K562 (cell line): ENCODE measurements around the gene GTF2A1. TPM values are rescaled to one million over a fixed set of nuclear protein-coding genes. Genes with fewer than 3 reads are reported as not detected.

Source experiments
- ATAC-seq: fragments of 200-7000 bp; cut with Tn5 transposase; 3 replicates; pipeline ENCODE4 v1.9.1; 2020; ENCODE audit warnings: moderate library complexity
- BruUV-seq: library from RNA; stranded (reverse); fragments of 400-500 nt; replicated peaks from 2 replicates; lab custom pipeline; 2021; lab: Mats Ljungman, UMichigan
- CTCF ChIA-PET: fragments of 300-600 bp; formaldehyde crosslinking; extraction: SDS; loops from one replicate; lab custom pipeline; 2021; ENCODE audit warnings: low intra/inter-chr PET ratio; lab: Yijun Ruan, JAX
- POLR2A ChIA-PET: fragments of 300-600, 350-650 bp; sonication (Branson Sonifier 250); formaldehyde crosslinking; extraction: SDS; loops from one replicate; lab custom pipeline; 2021; ENCODE audit warnings: antibody characterized with exemption, inconsistent platforms; lab: Yijun Ruan, JAX
- DNase-seq, 4 experiments: peaks; one replicate each; pipeline versions ENCODE4 v3.0.0 to v3.0.0-alpha.2; 2011 to 2018; ENCODE audit warnings: low spot score in 3 of 4, mixed read lengths in 3 of 4; ENCODE audit errors: extremely low read depth in 1 of 4
- FAIRE-seq: peaks from 2 replicates; lab custom pipeline; 2011; peaks lifted over from hg19 to GRCh38; lab: Jason Lieb, UNC
- H2AFZ ChIP-seq: 2 replicates; pipeline ENCODE4 v1.6.0; 2011; ENCODE audit warnings: low read depth, low read length, control low read depth, inconsistent platforms
- H3K27ac ChIP-seq: fragments of 200-600 bp; 3 replicates; pipeline ENCODE4 v1.8.0; 2011; ENCODE audit warnings: low read depth, mild to moderate bottlenecking, control low read depth, inconsistent platforms, low read length, moderate library complexity, mixed read lengths; ENCODE audit errors: extremely low read depth
- H3K27me3 ChIP-seq, 2 experiments: fragments of 300-600 bp in 1 of 2; 2 replicates in 1 of 2; 3 replicates in 1 of 2; pipeline versions ENCODE4 v1.6.0 to v1.8.0; 2011; ENCODE audit warnings: inconsistent platforms in 2 of 2, low read length in 2 of 2, mild to moderate bottlenecking in 1 of 2, mixed read lengths in 1 of 2, moderate library complexity in 1 of 2; ENCODE audit not compliant: control insufficient read depth in 2 of 2, insufficient read depth in 2 of 2
- H3K36me3 ChIP-seq: fragments of 300-600 bp; 3 replicates; pipeline ENCODE4 v1.8.0; 2011; ENCODE audit warnings: mild to moderate bottlenecking, low read length, inconsistent platforms; ENCODE audit not compliant: control insufficient read depth, insufficient read depth
- H3K4me1 ChIP-seq, 2 experiments: fragments of 200-600 bp in 1 of 2; replicated peaks in 1 of 2; 2 replicates in 1 of 2; 3 replicates in 1 of 2; pipeline versions ENCODE4 v1.5.1 to v1.8.0; 2011; ENCODE audit warnings: inconsistent platforms in 2 of 2, low read length in 2 of 2, mild to moderate bottlenecking in 1 of 2, mixed read lengths in 1 of 2, moderate library complexity in 1 of 2; ENCODE audit not compliant: control insufficient read depth in 2 of 2, insufficient read depth in 2 of 2
- H3K4me2 ChIP-seq: 2 replicates; pipeline ENCODE4 v1.6.1; 2011; ENCODE audit warnings: low read length, control low read depth, inconsistent platforms, mixed read lengths; ENCODE audit not compliant: insufficient read depth
- H3K4me3 ChIP-seq: fragments of 200-600 bp; sonication (generic), shearing (Covaris generic); 2 replicates; pipeline ENCODE4 v1.5.1; 2016; ENCODE audit warnings: control low read depth, inconsistent platforms
- H3K79me2 ChIP-seq: fragments of 200-600 bp; 3 replicates; pipeline ENCODE4 v1.8.0; 2011; ENCODE audit warnings: low read length, inconsistent platforms; ENCODE audit not compliant: control insufficient read depth, insufficient read depth
- H3K9ac ChIP-seq, 2 experiments: 2 replicates each; pipeline versions ENCODE4 v1.6.0 to v1.6.1; 2011; ENCODE audit warnings: low read depth in 2 of 2, low read length in 2 of 2, control low read depth in 1 of 2, inconsistent platforms in 1 of 2, mild to moderate bottlenecking in 1 of 2, mixed read lengths in 1 of 2; ENCODE audit not compliant: insufficient read depth in 1 of 2
- H3K9me1 ChIP-seq: one replicate; pipeline ENCODE4 v1.6.0; 2011; ENCODE audit warnings: inconsistent platforms, mild to moderate bottlenecking, low read length, moderate library complexity; ENCODE audit not compliant: control insufficient read depth, insufficient read depth
- H3K9me3 ChIP-seq: replicated peaks from 2 replicates; pipeline ENCODE4 v1.5.1; 2011; ENCODE audit warnings: low read depth, low read length, inconsistent platforms; ENCODE audit not compliant: control insufficient read depth, insufficient read depth
- H4K20me1 ChIP-seq: replicated peaks from 2 replicates; pipeline ENCODE4 v1.6.1; 2011; ENCODE audit warnings: low read length, inconsistent platforms, mixed read lengths; ENCODE audit not compliant: control insufficient read depth, insufficient read depth
- CC2D1A ChIP-seq: fragments of 450-650 bp; IDR thresholded peaks from 2 replicates; pipeline ENCODE4 v1.6.1; 2017; ENCODE audit warnings: mild to moderate bottlenecking
- CEBPG ChIP-seq, 3 experiments: fragments of 200-800 bp in 1 of 3; sonication (Bioruptor generic) in 1 of 3; sonication (generic) in 1 of 3; formaldehyde crosslinking in 1 of 3; IDR thresholded peaks in 2 of 3; conservative IDR thresholded peaks in 1 of 3; 2 replicates each; pipeline versions ENCODE4 v1.6.1 to v1.8.0; 2016 to 2022; ENCODE audit warnings: missing compliant biosample characterization in 2 of 3, missing genetic modification characterization in 2 of 3, mild to moderate bottlenecking in 1 of 3, missing genetic modification reagents in 1 of 3
- MBD2 ChIP-seq: sonication (generic); IDR thresholded peaks from 2 replicates; pipeline ENCODE4 v1.6.1; 2016; ENCODE audit warnings: low read depth, borderline replicate concordance
- RBM17 ChIP-seq: fragments of 200-400 bp; formaldehyde crosslinking; IDR thresholded peaks from 2 replicates; pipeline ENCODE4 v1.6.1; 2017; ENCODE audit warnings: low read depth, mild to moderate bottlenecking, low read length, borderline replicate concordance
- SUPT5H ChIP-seq: fragments of 450-650 bp; IDR thresholded peaks from 2 replicates; pipeline ENCODE4 v1.6.1; 2016
- TBL1XR1 ChIP-seq, 2 experiments: IDR thresholded peaks; 2 replicates each; pipeline ENCODE4 v1.6.1; 2012; ENCODE audit warnings: improper control_type of control experiment in 2 of 2, low read length in 2 of 2, mild to moderate bottlenecking in 1 of 2
- ZC3H11A ChIP-seq: IDR thresholded peaks from 2 replicates; pipeline ENCODE4 v1.6.1; 2012; ENCODE audit warnings: low read depth, low read length, improper control_type of control experiment
- ZNF143 ChIP-seq: sonication (generic); formaldehyde crosslinking; IDR thresholded peaks from 2 replicates; pipeline ENCODE4 v1.9.0; 2022; ENCODE audit warnings: mild to moderate bottlenecking, missing genetic modification reagents
- ZNF253 ChIP-seq: fragments of 250-450 bp; sonication (Bioruptor Pico); conservative IDR thresholded peaks from 2 replicates; pipeline ENCODE4 v1.6.1; 2021; ENCODE audit warnings: mild to moderate bottlenecking
- WGBS: fragments of 100-300 bp; shearing (Covaris generic); methylation state at CpG from one replicate; pipeline ENCODE4 v1.1.6; 2016; ENCODE audit warnings: low coverage, mixed read lengths; ENCODE audit not compliant: insufficient coverage; ENCODE audit errors: missing lambda C conversion rate; 5-methylcytosine and 5-hydroxymethylcytosine counted together
- in situ Hi-C: fragments of 300-500 bp; cut with MboI; formaldehyde crosslinking; loops from 4 replicates; pipeline ENCODE4 v1.15.0; 2018; ENCODE audit warnings: inconsistent platforms, mixed read lengths
- intact Hi-C: fragments of 100-400 bp; cut with micrococcal nuclease; formaldehyde crosslinking; loops from 2 replicates; pipeline ENCODE4 v1.14.2; 2022
- polyA plus RNA-seq, 8 experiments: library from polyadenylated mRNA; depleted of rRNA in 4 of 8; stranded (reverse) in 5 of 8; unstranded in 3 of 8; fragments of >200 nt; fragmentation: Nextera tagmentation in 2 of 8; fragmentation: Illumina TruSeq in 1 of 8; extraction: Ambion mirVana in 2 of 8; extraction: Trizol in 1 of 8; gene quantifications; 2 replicates each; pipeline versions ENCODE4 v1.2.1 to v1.2.3, GENCODE V29; 2011 to 2014; ENCODE audit warnings: inconsistent platforms in 1 of 8, missing spikeins in 1 of 8
- total RNA-seq, 7 experiments: library from RNA; depleted of rRNA in 6 of 7; stranded (reverse); fragments of >200 nt in 6 of 7; fragmentation: Illumina TruSeq in 2 of 7; extraction: Trizol in 2 of 7; gene quantifications; 2 replicates each; pipeline versions ENCODE4 v1.2.1 to v1.2.3, GENCODE V29; 2011 to 2021; ENCODE audit warnings: low replicate concordance in 1 of 7
- TF ChIP-seq, protein P1 (sequence below): fragments of 450-650 bp; IDR thresholded peaks from 2 replicates; pipeline ENCODE4 v1.6.1; 2016; ENCODE audit warnings: antibody characterized with exemption
- TF ChIP-seq, protein P2 (sequence below): fragments of 250-450 bp; sonication (Bioruptor Pico); IDR thresholded peaks from 2 replicates; pipeline ENCODE4 v1.8.0; 2021; ENCODE audit warnings: moderate library complexity, mild to moderate bottlenecking, inconsistent platforms
- TF ChIP-seq, protein P3 (sequence below): fragments of 200-800 bp; sonication (Bioruptor generic); IDR thresholded peaks from 2 replicates; pipeline ENCODE4 v1.6.1; 2017; ENCODE audit warnings: missing genetic modification characterization, missing compliant biosample characterization

GTF2A1 gene
- total and polyA plus RNA-seq, 9 of the 15 experiments (the other 6 are each of a cell fraction or from before 2014, with no cell fraction given): 3.4 to 22.8 (median 14.7) TPM

DNA sequence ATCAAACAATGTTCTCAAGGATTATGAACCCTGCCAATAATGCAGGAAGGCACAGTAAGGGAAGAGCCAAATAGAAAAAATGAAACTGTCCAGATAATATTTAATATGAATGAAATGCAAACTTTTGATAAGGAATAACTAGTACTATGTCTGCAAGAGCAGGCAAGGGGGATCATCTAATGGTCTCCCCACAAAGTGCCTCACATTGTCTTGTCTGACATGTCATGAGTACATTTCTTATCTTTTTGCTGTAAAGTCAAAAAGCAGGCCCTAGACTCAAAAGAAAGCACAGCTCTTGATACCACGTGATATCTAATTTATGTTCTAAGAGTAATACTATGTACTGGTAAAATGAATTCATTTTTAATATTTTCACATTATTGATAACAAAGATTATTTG, 43.9 kb upstream of the GTF2A1 start (continued):
- no peak for TF ChIP-seq CC2D1A

DNA sequence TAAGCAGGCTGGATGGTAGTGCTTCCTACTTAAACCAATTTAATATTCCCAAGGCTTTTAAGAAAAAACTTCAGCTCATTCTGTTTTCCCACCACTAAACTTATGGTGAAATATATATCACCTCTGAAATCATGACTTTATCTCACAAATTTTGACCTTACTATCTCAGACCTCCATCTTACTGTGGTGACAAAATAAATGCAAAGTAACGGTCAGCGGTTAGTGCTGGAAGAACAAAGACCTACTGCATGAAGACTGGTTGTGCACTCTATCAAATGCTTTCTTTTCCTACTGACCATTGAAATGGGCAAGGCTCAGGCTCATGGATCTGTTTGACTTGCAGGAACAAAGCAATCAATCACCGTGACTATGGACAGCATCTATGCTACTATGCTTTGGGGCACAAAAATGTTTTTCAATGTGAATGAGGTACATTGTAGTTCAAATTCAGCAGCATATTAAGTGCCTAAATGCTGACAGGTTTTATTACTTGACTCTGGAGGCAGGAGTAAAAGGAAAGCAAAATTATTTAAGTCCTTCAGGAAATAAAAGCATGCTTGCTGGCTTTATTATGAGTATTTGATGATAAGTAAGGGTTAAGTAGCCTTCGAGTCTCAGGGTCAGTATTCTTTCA, 43.1 kb upstream of the GTF2A1 start:
- Histone ChIP-seq H2AFZ (no peak overlapping the region), H3K9ac (no peak overlapping the region), H3K36me3 (peaks cover 75% of the 10 kb centered on the region), H3K27ac (no peak overlapping the region), H3K9me3 (no peaks in the 10 kb centered on the region), H3K4me3 (no peak overlapping the region), H3K79me2 (no peaks in the 10 kb centered on the region), H3K4me1 (peaks cover 0 to 16% of the 10 kb centered on the region in 2 experiments; a peak in 2 of 5 replicates), H3K9me1 (no peaks in the 10 kb centered on the region), H3K4me2 (no peak overlapping the region), H4K20me1 (no peaks in the 10 kb centered on the region), H3K27me3 (no peaks in the 10 kb centered on the region)
- DNase-seq (no peak), ATAC-seq (no peak), FAIRE-seq (no peak)
- CTCF ChIA-PET: no interaction called here
- POLR2A ChIA-PET: no interaction called here
- in situ Hi-C loops (no loop called here), intact Hi-C loops (loop anchor here (10.0 kb wide), 1 partner anchor 309 kb away; the partner anchor contains the start of gene TSHR)
- no TSS peak for BruUV-seq
- 86% methylated on average over 4 of the region's 4 CpGs for WGBS
- TF ChIP-seq ZNF253 (no peak), TBL1XR1 (IDR thresholded peaks at IDR 0.05; ENCODE audit: low read length in 2 of 2) (no peak), RBM17 (no peak), SUPT5H (no peak), ZC3H11A (no peak), CEBPG (CRISPR knock-in tag; IDR thresholded peaks at IDR 0.05) (no peak), CEBPG (tag; conservative IDR thresholded peaks at IDR 0.05 in 1 of 2, IDR thresholded peaks at IDR 0.05 in 1 of 2) (no peak), ZNF143 (no peak), MBD2 (no peak)
- TF ChIP-seq, protein P1, sequence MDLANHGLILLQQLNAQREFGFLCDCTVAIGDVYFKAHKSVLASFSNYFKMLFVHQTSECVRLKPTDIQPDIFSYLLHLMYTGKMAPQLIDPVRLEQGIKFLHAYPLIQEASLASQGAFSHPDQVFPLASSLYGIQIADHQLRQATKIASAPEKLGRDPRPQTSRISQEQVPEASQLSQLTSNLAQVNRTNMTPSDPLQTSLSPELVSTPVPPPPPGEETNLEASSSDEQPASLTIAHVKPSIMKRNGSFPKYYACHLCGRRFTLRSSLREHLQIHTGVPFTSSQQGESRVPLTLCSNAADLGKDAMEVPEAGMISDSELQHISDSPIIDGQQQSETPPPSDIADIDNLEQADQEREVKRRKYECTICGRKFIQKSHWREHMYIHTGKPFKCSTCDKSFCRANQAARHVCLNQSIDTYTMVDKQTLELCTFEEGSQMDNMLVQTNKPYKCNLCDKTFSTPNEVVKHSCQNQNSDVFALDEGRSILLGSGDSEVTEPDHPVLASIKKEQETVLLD: no peak
- TF ChIP-seq, protein P2, sequence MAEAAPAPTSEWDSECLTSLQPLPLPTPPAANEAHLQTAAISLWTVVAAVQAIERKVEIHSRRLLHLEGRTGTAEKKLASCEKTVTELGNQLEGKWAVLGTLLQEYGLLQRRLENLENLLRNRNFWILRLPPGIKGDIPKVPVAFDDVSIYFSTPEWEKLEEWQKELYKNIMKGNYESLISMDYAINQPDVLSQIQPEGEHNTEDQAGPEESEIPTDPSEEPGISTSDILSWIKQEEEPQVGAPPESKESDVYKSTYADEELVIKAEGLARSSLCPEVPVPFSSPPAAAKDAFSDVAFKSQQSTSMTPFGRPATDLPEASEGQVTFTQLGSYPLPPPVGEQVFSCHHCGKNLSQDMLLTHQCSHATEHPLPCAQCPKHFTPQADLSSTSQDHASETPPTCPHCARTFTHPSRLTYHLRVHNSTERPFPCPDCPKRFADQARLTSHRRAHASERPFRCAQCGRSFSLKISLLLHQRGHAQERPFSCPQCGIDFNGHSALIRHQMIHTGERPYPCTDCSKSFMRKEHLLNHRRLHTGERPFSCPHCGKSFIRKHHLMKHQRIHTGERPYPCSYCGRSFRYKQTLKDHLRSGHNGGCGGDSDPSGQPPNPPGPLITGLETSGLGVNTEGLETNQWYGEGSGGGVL (CRISPR knock-in tag): no peak
- TF ChIP-seq, protein P3, sequence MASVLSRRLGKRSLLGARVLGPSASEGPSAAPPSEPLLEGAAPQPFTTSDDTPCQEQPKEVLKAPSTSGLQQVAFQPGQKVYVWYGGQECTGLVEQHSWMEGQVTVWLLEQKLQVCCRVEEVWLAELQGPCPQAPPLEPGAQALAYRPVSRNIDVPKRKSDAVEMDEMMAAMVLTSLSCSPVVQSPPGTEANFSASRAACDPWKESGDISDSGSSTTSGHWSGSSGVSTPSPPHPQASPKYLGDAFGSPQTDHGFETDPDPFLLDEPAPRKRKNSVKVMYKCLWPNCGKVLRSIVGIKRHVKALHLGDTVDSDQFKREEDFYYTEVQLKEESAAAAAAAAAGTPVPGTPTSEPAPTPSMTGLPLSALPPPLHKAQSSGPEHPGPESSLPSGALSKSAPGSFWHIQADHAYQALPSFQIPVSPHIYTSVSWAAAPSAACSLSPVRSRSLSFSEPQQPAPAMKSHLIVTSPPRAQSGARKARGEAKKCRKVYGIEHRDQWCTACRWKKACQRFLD (CRISPR knock-in tag): no peak
